Uterus (tissue), 4 donors: ENCODE results near the gene CLDN6. TPM values are rescaled to one million over a fixed set of nuclear protein-coding genes. Genes with fewer than 3 reads are reported as not detected.

Experiments used
- DNase-seq, 2 donors: peaks; one replicate each; pipeline ENCODE4 v3.0.0-alpha.2; 2019 to 2020
- H3K27ac ChIP-seq, 2 donors: fragments of 200-600 bp; sonication (generic); 1 replicate in 1 of 2; 2 replicates in 1 of 2; pipeline ENCODE4 v1.5.1; 2016 to 2018
- H3K27me3 ChIP-seq, 2 donors: fragments of 200-600 bp; sonication (generic); one replicate each; pipeline ENCODE4 v1.5.1; 2018 to 2019; ENCODE audit warnings: control low read depth in 1 of 2
- H3K36me3 ChIP-seq, 2 donors: fragments of 200-600 bp; sonication (generic); one replicate each; pipeline ENCODE4 v1.5.1; 2019; ENCODE audit warnings: control low read depth in 1 of 2
- H3K4me1 ChIP-seq, 2 donors: fragments of 200-600 bp; sonication (generic); one replicate each; pipeline ENCODE4 v1.5.1; 2018 to 2019; ENCODE audit warnings: control low read depth in 1 of 2
- H3K4me3 ChIP-seq, 2 donors: fragments of 200-600 bp; sonication (generic); 1 replicate in 1 of 2; 2 replicates in 1 of 2; pipeline ENCODE4 v1.5.1; 2018 to 2019; ENCODE audit warnings: mild to moderate bottlenecking in 1 of 2
- H3K9me3 ChIP-seq, 2 donors: fragments of 200-600 bp; sonication (generic); one replicate each; pipeline ENCODE4 v1.5.1; 2019; ENCODE audit warnings: control low read depth in 1 of 2
- CTCF ChIP-seq, 4 experiments: fragments of 200-600 bp in 2 of 4; fragments of 450-650 bp in 2 of 4; sonication (generic) in 2 of 4; IDR thresholded peaks; one replicate each; pipeline ENCODE4 v1.5.1; 2016 to 2019; ENCODE audit warnings: antibody characterized with exemption in 4 of 4, mild to moderate bottlenecking in 2 of 4, moderate library complexity in 1 of 4
- POLR2A ChIP-seq, 2 donors: fragments of 450-650 bp; IDR thresholded peaks; one replicate each; pipeline ENCODE4 v1.6.1; 2016; ENCODE audit warnings: antibody characterized with exemption in 2 of 2, mild to moderate bottlenecking in 1 of 2, moderate library complexity in 1 of 2
- intact Hi-C: fragments of 100-400 bp; cut with DNase I; formaldehyde crosslinking; loops from one replicate; pipeline ENCODE4 v1.15.1; 2023; ENCODE audit warnings: low total_unique reads
- total RNA-seq, 4 donors: library from RNA; depleted of rRNA in 3 of 4; stranded (reverse); fragments of >200 nt in 3 of 4; gene quantifications; one replicate each; pipeline versions ENCODE4 v1.1.0 to v1.2.4, GENCODE V29; 2014 to 2023
- donor health status: DM: yes; HTN: yes; CAD: no.

The CLDN6 gene
- total RNA-seq, 4 donors from 2014 or later = 4.1 TPM; not detected in 3

GRCh38 chr16:3063625-3064386 lies 45.8 kb upstream of the CLDN6 start:
- H3K9me3 ChIP-seq = no peaks in the 10 kb centered on the region
- H3K27me3 ChIP-seq = no peaks in the 10 kb centered on the region
- no peak overlapping the region for H3K27ac ChIP-seq
- H3K4me3 ChIP-seq = no peak overlapping the region
- TF ChIP-seq POLR2A (IDR thresholded peaks at IDR 0.05) (no peak), CTCF (IDR thresholded peaks at IDR 0.05) (no peak)
- H3K4me1 ChIP-seq = peaks cover 0 to 5% of the 10 kb centered on the region in 2 donors
- intact Hi-C loops = no loop called here
- no peaks in the 10 kb centered on the region for H3K36me3 ChIP-seq
- no peak for DNase-seq

- peaks cover 0 to 10% of the 10 kb centered on the region in 2 donors for H3K4me1 ChIP-seq
- no peaks in the 10 kb centered on the region for H3K9me3 ChIP-seq
- no peaks in the 10 kb centered on the region for H3K27me3 ChIP-seq
- TF ChIP-seq POLR2A (IDR thresholded peaks at IDR 0.05) (no peak), CTCF (IDR thresholded peaks at IDR 0.05) (no peak)
- no peak overlapping the region for H3K27ac ChIP-seq
- H3K4me3 ChIP-seq = no peak overlapping the region
- intact Hi-C loops = no loop called here
- no peaks in the 10 kb centered on the region for H3K36me3 ChIP-seq
- no peak for DNase-seq
These were observed 44.6 kb upstream of the CLDN6 start for GRCh38 chr16:3062553-3062952.

DNA sequence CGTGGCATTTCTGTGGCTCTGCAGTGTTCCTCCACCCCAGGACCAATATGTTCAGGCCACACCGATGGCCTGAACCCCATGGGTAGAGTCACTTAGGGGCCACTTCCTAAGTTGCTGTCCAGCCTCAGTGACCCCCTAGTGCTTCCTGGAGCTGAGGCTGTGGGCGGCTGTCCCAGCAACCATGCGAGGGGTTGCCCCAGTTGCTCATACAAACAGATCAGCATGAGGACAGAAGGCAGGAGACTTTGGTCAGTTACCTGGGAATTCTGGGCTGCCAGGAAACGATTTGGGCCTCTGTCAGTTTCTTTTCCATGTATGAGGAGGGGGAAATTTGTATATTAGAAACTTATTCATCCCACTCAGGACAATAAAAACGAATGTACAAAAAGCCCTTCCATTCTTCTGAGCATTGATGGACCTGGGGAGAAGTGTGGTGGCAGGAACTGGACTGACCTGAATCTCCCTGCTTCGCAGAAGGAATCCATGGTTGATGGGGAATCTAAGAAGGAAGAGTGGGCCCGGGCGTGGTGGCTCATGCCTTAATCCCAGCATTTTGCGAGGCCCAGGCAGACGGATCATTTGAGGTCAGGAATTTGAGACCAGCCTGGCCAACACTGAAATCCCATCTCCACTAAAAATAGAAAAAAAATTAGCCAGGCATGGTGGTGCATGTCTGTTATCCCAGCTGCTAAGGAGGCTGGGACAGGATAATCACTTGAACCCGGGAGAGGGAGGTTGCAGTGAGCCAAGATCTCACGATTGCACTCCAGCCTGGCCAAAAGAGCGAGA lies 42.5 kb upstream of the CLDN6 start:
- no peaks in the 10 kb centered on the region for H3K27me3 ChIP-seq
- no peaks in the 10 kb centered on the region for H3K9me3 ChIP-seq
- no peaks in the 10 kb centered on the region for H3K36me3 ChIP-seq
- H3K27ac ChIP-seq = no peak overlapping the region
- DNase-seq = no peak
- intact Hi-C loops = no loop called here
- no peak overlapping the region for H3K4me3 ChIP-seq
- peaks cover 0 to 10% of the 10 kb centered on the region in 2 donors for H3K4me1 ChIP-seq
- no peak for TF ChIP-seq POLR2A (IDR thresholded peaks at IDR 0.05)
- no peak for TF ChIP-seq CTCF (IDR thresholded peaks at IDR 0.05)

DNA sequence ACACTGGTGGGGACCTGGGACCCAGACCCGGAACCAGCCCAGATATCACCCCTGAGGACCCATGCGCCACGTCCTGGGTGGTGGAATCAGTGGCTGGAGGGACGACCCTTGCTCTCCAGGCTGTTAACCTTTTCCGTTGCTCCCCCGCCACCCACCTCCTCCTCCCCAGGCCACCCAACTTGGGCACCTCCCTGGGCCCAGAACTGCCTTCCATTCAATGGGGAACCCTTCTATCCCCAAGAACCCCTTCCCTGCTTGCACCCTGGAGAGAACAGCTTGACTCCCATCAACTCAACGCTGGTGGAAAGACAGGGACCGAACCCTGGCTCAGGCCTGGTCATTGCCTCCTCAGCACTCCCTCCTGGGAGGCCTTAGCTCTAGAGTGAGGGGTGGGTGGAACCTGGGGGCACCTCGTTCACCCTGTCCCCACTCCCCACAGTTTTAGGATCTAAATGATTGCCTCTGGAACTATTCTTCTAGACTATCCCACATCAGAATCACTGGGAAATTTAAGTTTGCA lies 41.8 kb upstream of the CLDN6 start:
- DNase-seq = no peak
- no peaks in the 10 kb centered on the region for H3K36me3 ChIP-seq
- H3K9me3 ChIP-seq = no peaks in the 10 kb centered on the region
- H3K27me3 ChIP-seq = no peaks in the 10 kb centered on the region
- peak overlapping the region; percentile 58 to 65 for H3K27ac ChIP-seq
- peaks cover 0 to 10% of the 10 kb centered on the region in 2 donors for H3K4me1 ChIP-seq
- no peak for TF ChIP-seq CTCF (IDR thresholded peaks at IDR 0.05)
- H3K4me3 ChIP-seq = peak overlapping the region; percentile 30 to 65
- intact Hi-C loops = loop anchor here (5.0 kb wide), 1 partner anchor 108 kb away; no protein-coding TSS in a partner anchor
